Heart left ventricle (tissue), 16 donors: ENCODE data around the gene USF2. TPM values are rescaled to one million over a fixed set of nuclear protein-coding genes. Genes with fewer than 3 reads are reported as not detected.

Experiments used
- ATAC-seq, 4 donors: fragments of 200-7000 bp; cut with Tn5 transposase; one replicate each; pipeline ENCODE4 v1.9.1; 2020 to 2022; ENCODE audit warnings: moderate library complexity in 4 of 4, mild to moderate bottlenecking in 3 of 4, moderate number of reproducible peaks in 1 of 4
- DNase-seq, 5 donors: peaks; one replicate each; pipeline ENCODE4 v3.0.0-alpha.2; 2020
- H3K27ac ChIP-seq, 12 donors: fragments of 200-600 bp; sonication (generic) in 4 of 12; one replicate each; pipeline versions ENCODE4 v1.5.0 to v1.8.0; 2016 to 2022; ENCODE audit warnings: mild to moderate bottlenecking in 2 of 12
- H3K27me3 ChIP-seq, 9 donors: fragments of 200-600 bp; sonication (generic) in 2 of 9; one replicate each; pipeline versions ENCODE4 v1.5.1 to v1.8.0; 2016 to 2022; ENCODE audit warnings: mild to moderate bottlenecking in 3 of 9
- H3K36me3 ChIP-seq, 9 donors: fragments of 200-600 bp; sonication (generic) in 2 of 9; one replicate each; pipeline versions ENCODE4 v1.5.0 to v1.8.0; 2018 to 2022; ENCODE audit warnings: mild to moderate bottlenecking in 2 of 9
- H3K4me1 ChIP-seq, 12 donors: fragments of 200-600 bp; sonication (generic) in 4 of 12; one replicate each; pipeline versions ENCODE4 v1.5.0 to v1.8.0; 2016 to 2022; ENCODE audit warnings: mild to moderate bottlenecking in 3 of 12
- H3K4me3 ChIP-seq, 12 donors: fragments of 200-600 bp; sonication (generic) in 4 of 12; one replicate each; pipeline versions ENCODE4 v1.5.0 to v1.8.0; 2017 to 2022; ENCODE audit warnings: mild to moderate bottlenecking in 9 of 12, moderate library complexity in 4 of 12
- H3K9me3 ChIP-seq, 12 donors: fragments of 200-600 bp; sonication (generic) in 4 of 12; one replicate each; pipeline versions ENCODE4 v1.5.0 to v1.8.0; 2016 to 2022; ENCODE audit warnings: mild to moderate bottlenecking in 1 of 12
- POLR2A ChIP-seq, 2 donors: fragments of 450-650 bp; IDR thresholded peaks; one replicate each; pipeline ENCODE4 v1.6.1; 2017; ENCODE audit warnings: antibody characterized with exemption in 2 of 2, mild to moderate bottlenecking in 2 of 2, moderate library complexity in 2 of 2
- WGBS, 4 donors: extraction: QIAGEN DNeasy Blood & Tissue Kit in 2 of 4; methylation state at CpG; one replicate each; pipeline versions ENCODE4 v1.1.5 to v1.1.7; 2013 to 2018; 5-methylcytosine and 5-hydroxymethylcytosine counted together
- intact Hi-C, 10 donors: fragments of 100-400 bp; cut with DNase I; formaldehyde crosslinking; loops; one replicate each; pipeline versions ENCODE4 v1.11.1 to v1.14.2; 2022
- polyA plus RNA-seq, 2 donors: library from polyadenylated mRNA; stranded (reverse); fragments of 200-250 nt; gene quantifications; one replicate each; pipeline ENCODE4 v1.2.3, GENCODE V29; 2013
- total RNA-seq, 9 donors: library from RNA; depleted of rRNA in 2 of 9; stranded (reverse); fragments of >200 nt in 2 of 9; fragmentation: NEBNext Ultra II Directional in 3 of 9; extraction: Animal tissue kit (Norgen Biotek cat#: 25700) in 3 of 9; gene quantifications; one replicate each; pipeline versions ENCODE4 v1.1.0 to v1.2.4, GENCODE V29; 2016 to 2023
- TF ChIP-seq, protein P1 (sequence below), 12 donors: fragments of 200-600 bp; sonication (generic) in 4 of 12; IDR thresholded peaks; one replicate each; pipeline versions ENCODE4 v1.5.0 to v1.8.0; 2018 to 2022; ENCODE audit warnings: antibody characterized with exemption in 12 of 12, mild to moderate bottlenecking in 5 of 12
- donor health status: ischemic (EF 13 %, LVEDD 7.1; RV severe dilation, severe dysfunction).
- donor health status: healthy with polysubstance abuse.
- donor health status: DM: no; HTN: yes; CAD: no.
- donor health status: DM: no; HTN: no; CAD: no.
- donor health status: ischemic (EF 25% LVEDD 6.9; RV normal size, moderate dysfunction).
- donor health status: ischemic (EF 25% LVEDD 5.7; RV mildly dilated, moderate dysfunction).
- donor health status: healthy.
- donor health status: DM: yes; HTN: yes; CAD: no.
- donor health status: ischemic (EF 35%, LVEDD 5.7; RV mildly dilated, moderate dysfunction).
- donor health status: nonischemic (EF 11% LVEDD 7.7; RV severe dilation, severe dysfunction).
- donor health status: DM: yes; HTN: yes; CAD: no.
- donor health status: PGD.
- donor health status: ischemic (EF 29% LVEDD 5.4; RV normal size, mild dysfunction).
- donor health status: nonischemic (EF 23%, LVEDD 6.1; RV moderate dilation, normal function).

The USF2 gene
- total and polyA plus RNA-seq, 11 donors = 134 to 251 (median 159) TPM

DNA sequence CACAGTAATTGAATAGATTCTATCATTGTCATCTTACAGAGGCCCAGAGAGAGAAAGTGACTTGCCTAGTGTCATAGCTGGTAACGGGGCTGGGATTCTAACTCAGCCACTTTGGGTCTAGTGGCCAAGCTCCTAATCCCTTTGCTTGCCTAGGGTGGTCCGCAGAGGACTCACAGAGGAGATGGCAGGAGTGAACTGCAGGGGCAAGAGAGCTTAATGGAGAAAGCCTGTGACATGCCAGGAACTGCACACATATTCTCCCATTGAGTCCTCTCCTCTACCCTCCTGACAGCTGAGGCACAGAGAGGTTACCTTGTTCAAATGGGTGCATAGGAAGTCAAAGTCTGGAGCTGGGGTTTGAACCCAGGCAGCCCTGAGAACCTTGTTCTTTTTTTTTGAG, 17.3 kb upstream of the USF2 start:
- Histone ChIP-seq H3K27ac (no peak overlapping the region), H3K4me1 (peaks cover 0 to 38% (median 16%) of the 10 kb centered on the region in 12 donors)

DNA sequence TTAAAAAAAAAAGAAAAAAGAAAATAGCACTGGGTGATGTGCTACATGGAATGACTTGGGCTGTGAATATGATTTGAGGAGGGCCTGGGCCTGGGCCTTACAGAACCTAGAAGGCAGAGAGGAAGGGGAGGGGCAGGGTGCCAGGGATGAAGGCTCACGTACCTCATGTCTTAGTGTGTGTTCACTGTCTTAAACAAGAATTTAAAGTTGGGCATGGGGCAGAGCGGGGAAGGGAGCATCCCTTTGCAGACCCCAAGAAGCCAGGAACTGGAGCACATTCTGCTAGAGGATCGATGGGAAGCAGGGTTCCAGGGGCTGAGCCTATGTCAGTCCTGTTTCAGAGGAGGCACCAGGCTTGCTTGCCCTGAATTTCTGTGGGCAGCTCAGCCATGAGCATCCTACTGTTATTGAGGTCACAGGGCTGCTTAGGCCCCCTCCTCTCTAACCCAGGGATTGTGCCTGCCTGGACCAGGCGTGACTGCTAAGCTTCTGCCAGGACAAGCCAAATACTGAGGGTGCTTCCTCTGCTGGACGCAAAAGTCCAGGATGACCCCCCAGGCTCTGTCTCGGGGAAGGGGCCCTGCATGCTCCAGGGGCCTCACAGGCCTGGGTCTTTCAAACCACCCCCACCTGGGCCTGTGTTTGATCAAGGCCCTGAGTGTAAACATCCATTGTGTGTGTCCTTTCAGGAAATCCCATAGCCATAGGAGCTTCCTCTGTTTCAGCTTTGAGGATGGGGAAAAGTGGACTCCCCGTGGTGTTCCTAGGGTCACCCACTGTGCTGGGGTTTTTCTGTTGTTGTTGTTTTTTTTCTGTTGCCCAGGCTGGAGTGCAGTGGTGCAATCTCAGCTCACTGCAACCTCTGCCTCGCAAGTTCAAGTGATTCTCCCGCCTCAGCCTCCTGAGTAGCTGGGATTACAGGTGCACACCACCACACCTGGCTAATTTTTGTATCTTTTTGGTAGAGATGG, 15.2 kb upstream of the USF2 start:
- DNase-seq = peak in 2 of 5 donors; percentile 11 to 29
- no peaks in the 10 kb centered on the region for H3K9me3 ChIP-seq
- peaks cover 0 to 24% (median 12%) of the 10 kb centered on the region in 12 donors for H3K4me1 ChIP-seq
- WGBS, 4 donors = 76 to 85% (median 83%) methylated on average over 8 to 9 of the region's 9 CpGs
- H3K4me3 ChIP-seq = no peak overlapping the region
- TF ChIP-seq, protein P1, sequence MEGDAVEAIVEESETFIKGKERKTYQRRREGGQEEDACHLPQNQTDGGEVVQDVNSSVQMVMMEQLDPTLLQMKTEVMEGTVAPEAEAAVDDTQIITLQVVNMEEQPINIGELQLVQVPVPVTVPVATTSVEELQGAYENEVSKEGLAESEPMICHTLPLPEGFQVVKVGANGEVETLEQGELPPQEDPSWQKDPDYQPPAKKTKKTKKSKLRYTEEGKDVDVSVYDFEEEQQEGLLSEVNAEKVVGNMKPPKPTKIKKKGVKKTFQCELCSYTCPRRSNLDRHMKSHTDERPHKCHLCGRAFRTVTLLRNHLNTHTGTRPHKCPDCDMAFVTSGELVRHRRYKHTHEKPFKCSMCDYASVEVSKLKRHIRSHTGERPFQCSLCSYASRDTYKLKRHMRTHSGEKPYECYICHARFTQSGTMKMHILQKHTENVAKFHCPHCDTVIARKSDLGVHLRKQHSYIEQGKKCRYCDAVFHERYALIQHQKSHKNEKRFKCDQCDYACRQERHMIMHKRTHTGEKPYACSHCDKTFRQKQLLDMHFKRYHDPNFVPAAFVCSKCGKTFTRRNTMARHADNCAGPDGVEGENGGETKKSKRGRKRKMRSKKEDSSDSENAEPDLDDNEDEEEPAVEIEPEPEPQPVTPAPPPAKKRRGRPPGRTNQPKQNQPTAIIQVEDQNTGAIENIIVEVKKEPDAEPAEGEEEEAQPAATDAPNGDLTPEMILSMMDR (IDR thresholded peaks at IDR 0.05) = no peak
- peak overlapping the region in 11 of 12 donors; percentile 2 to 71 (median 59) for H3K27ac ChIP-seq
- intact Hi-C loops = no loop called here
- ATAC-seq = peak in 1 of 4 donors; percentile 17
- peaks cover 5 to 18% (median 12%) of the 10 kb centered on the region in 9 donors for H3K27me3 ChIP-seq
- peaks cover 0 to 7% (median 0%) of the 10 kb centered on the region in 9 donors for H3K36me3 ChIP-seq

More for the DNA sequence above, 17.3 kb upstream of the USF2 start:
- peak in 1 of 5 donors; percentile 1 for DNase-seq
- WGBS, 4 donors = 73 to 91% (median 88%) methylated on average over 2 of the region's 2 CpGs
- H3K9me3 ChIP-seq = no peaks in the 10 kb centered on the region
- intact Hi-C loops = no loop called here
- H3K36me3 ChIP-seq = peaks cover 0 to 7% (median 0%) of the 10 kb centered on the region in 9 donors
- ATAC-seq = no peak
- H3K4me3 ChIP-seq = no peak overlapping the region
- H3K27me3 ChIP-seq = peaks cover 13 to 30% (median 25%) of the 10 kb centered on the region in 9 donors
- TF ChIP-seq, protein P1 (IDR thresholded peaks at IDR 0.05) = no peak
- TF ChIP-seq POLR2A (IDR thresholded peaks at IDR 0.05) = no peak

DNA sequence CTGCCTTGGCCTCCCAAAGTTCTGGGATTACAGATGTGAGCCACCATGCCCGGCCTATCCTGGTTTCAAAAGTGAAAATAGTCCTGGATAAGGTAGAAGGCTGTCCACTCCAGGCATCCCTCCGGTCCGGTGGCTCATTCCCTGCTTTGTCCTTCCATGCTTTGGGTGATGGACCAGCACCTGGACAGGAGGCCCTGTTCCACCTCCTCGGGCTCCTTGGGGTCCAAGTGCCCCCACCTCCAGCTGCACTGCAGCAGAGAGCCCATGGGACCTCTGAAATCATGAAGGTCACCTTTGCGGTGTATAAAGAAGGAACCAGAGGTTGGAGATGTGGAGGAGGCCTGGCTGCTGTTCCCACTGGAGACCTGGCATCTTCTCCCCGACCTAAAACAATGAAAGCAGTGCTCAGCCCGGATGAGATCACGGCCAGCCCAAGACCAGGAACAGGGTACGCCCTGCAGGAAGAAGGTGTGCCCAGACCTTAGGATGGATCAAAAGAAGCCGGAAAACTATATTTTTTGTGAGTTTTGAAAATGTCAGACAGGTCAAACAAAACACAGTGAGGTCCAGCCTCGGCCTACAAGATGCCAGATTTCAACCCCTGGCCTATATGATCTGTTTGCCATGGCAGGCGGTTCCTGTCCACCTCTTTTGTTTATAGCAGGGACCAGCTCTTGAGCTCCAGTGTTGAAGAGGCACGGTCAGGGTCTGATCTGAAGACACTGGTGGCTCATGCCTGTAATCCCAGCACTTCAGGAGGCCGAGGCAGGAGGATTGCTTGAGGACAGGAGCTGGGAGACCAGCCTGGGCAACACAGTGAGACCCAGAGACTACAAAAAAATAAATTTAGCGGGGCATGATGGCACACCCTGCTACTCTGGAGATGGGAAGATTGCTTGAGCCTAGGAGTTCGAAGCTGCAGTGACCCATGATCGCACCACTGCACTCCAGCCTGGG, 14.1 kb upstream of the USF2 start:
- peaks cover 0 to 18% (median 6%) of the 10 kb centered on the region in 12 donors for H3K4me1 ChIP-seq
- DNase-seq = peak in 3 of 5 donors; percentile 37 to 62 (median 55)
- H3K27ac ChIP-seq = peak overlapping the region; percentile 2 to 71 (median 60)
- 80 to 89% (median 85%) methylated on average over 17 of the region's 17 CpGs for WGBS, 4 donors
- no peak overlapping the region for H3K4me3 ChIP-seq
- TF ChIP-seq POLR2A (IDR thresholded peaks at IDR 0.05) = peak in 1 of 2 donors; percentile 36
- TF ChIP-seq, protein P1 (IDR thresholded peaks at IDR 0.05) = no peak
- peak; percentile 72 to 87 (median 75) for ATAC-seq
- peaks cover 0 to 8% (median 3%) of the 10 kb centered on the region in 9 donors for H3K27me3 ChIP-seq
- peaks cover 0 to 7% (median 0%) of the 10 kb centered on the region in 9 donors for H3K36me3 ChIP-seq
- intact Hi-C loops = no loop called here
- H3K9me3 ChIP-seq = no peaks in the 10 kb centered on the region
